H1 (cell line): ENCODE measurements around the gene IGFL2. TPM values are rescaled to one million over a fixed set of nuclear protein-coding genes. Genes with fewer than 3 reads are reported as not detected.

Source experiments
- CTCF ChIA-PET: fragments of 300-600 bp; sonication (Branson Sonifier 250); formaldehyde crosslinking; loops from one replicate; lab custom pipeline; 2021; ENCODE audit not compliant: partially characterized antibody; lab: Charles Lee
- POLR2A ChIA-PET: fragments of 300-600 bp; sonication (Branson Sonifier 250); formaldehyde crosslinking; loops from one replicate; lab custom pipeline; 2021; ENCODE audit warnings: inconsistent platforms; ENCODE audit not compliant: partially characterized antibody; lab: Charles Lee
- DNase-seq, 2 experiments: peaks; one replicate each; pipeline versions ENCODE4 v3.0.0 to v3.0.0-alpha.2; 2010 to 2022; ENCODE audit warnings: low spot score in 2 of 2, low read depth in 1 of 2, mixed read lengths in 1 of 2
- FAIRE-seq: peaks from 2 replicates; lab custom pipeline; 2011; peaks lifted over from hg19 to GRCh38; lab: Jason Lieb, UNC
- H2AFZ ChIP-seq: 2 replicates; pipeline ENCODE4 v1.8.1; 2012; ENCODE audit warnings: low read length, inconsistent platforms
- H2AK5ac ChIP-seq: 2 replicates; pipeline ENCODE4 v1.6.1; 2013; ENCODE audit warnings: low read depth, low read length
- H2BK120ac ChIP-seq: replicated peaks from 2 replicates; pipeline ENCODE3; 2013; ENCODE audit warnings: low read depth, low read length, inconsistent platforms
- H2BK12ac ChIP-seq: 2 replicates; pipeline ENCODE4 v1.6.1; 2013; ENCODE audit warnings: low read depth, low read length
- H2BK15ac ChIP-seq: 2 replicates; pipeline ENCODE4 v1.6.1; 2013; ENCODE audit warnings: low read length
- H2BK20ac ChIP-seq: 2 replicates; pipeline ENCODE4 v1.6.1; 2013; ENCODE audit warnings: low read length
- H2BK5ac ChIP-seq: 2 replicates; pipeline ENCODE4 v1.6.1; 2013; ENCODE audit warnings: low read depth, low read length
- H3K14ac ChIP-seq: 2 replicates; pipeline ENCODE4 v1.6.1; 2013; ENCODE audit warnings: inconsistent platforms; ENCODE audit not compliant: insufficient read length
- H3K18ac ChIP-seq: 2 replicates; pipeline ENCODE4 v1.6.1; 2013; ENCODE audit warnings: low read length; ENCODE audit errors: extremely low read depth
- H3K23ac ChIP-seq: 2 replicates; pipeline ENCODE4 v1.6.1; 2013; ENCODE audit warnings: inconsistent platforms; ENCODE audit not compliant: insufficient read length
- H3K23me2 ChIP-seq: 2 replicates; pipeline ENCODE4 v1.6.1; 2013; ENCODE audit warnings: low read depth, low read length
- H3K27ac ChIP-seq: 2 replicates; pipeline ENCODE4 v1.6.1; 2011; ENCODE audit warnings: low read depth, low read length, inconsistent platforms
- H3K27me3 ChIP-seq, 4 experiments: replicated peaks in 1 of 4; 1 replicate in 1 of 4; 2 replicates in 3 of 4; pipeline versions ENCODE4 v1.6.1 to v1.8.1; 2011 to 2013; ENCODE audit warnings: low read length in 3 of 4, mild to moderate bottlenecking in 3 of 4, inconsistent platforms in 2 of 4, mixed read lengths in 2 of 4, moderate library complexity in 1 of 4; ENCODE audit not compliant: control insufficient read depth in 3 of 4, insufficient read depth in 3 of 4; ENCODE audit errors: extremely low read depth in 1 of 4
- H3K36me3 ChIP-seq, 4 experiments: 2 replicates each; pipeline versions ENCODE4 v1.6.1 to v1.8.1; 2011 to 2013; ENCODE audit warnings: mild to moderate bottlenecking in 4 of 4, low read length in 3 of 4, moderate library complexity in 2 of 4, control low read depth in 1 of 4, inconsistent platforms in 1 of 4; ENCODE audit not compliant: insufficient read depth in 4 of 4, control insufficient read depth in 2 of 4
- H3K4ac ChIP-seq: replicated peaks from 2 replicates; pipeline ENCODE3; 2013; ENCODE audit warnings: low read length, low read depth, mixed read lengths, inconsistent platforms; ENCODE audit not compliant: insufficient read length
- H3K4me1 ChIP-seq, 4 experiments: replicated peaks in 1 of 4; 1 replicate in 1 of 4; 2 replicates in 3 of 4; pipeline versions ENCODE4 v1.6.1 to v1.8.1; 2011 to 2013; ENCODE audit warnings: low read length in 3 of 4, inconsistent platforms in 2 of 4, mixed read lengths in 1 of 4; ENCODE audit not compliant: insufficient read depth in 4 of 4, control insufficient read depth in 3 of 4
- H3K4me2 ChIP-seq, 2 experiments: 2 replicates each; pipeline versions ENCODE4 v1.6.1 to v1.8.1; 2011 to 2013; ENCODE audit warnings: low read depth in 2 of 2, low read length in 2 of 2, control low read depth in 1 of 2, inconsistent platforms in 1 of 2, mild to moderate bottlenecking in 1 of 2; ENCODE audit not compliant: insufficient read depth in 1 of 2
- H3K4me3 ChIP-seq, 4 experiments: fragments of 200-600, 300-600 bp in 1 of 4; sonication (generic), shearing (Covaris generic), sonication (Bioruptor Twin) in 1 of 4; 2 replicates each; pipeline versions ENCODE4 v1.5.1 to v1.8.1; 2011 to 2016; ENCODE audit warnings: low read length in 4 of 4, low read depth in 3 of 4, control low read depth in 2 of 4, inconsistent platforms in 2 of 4, mild to moderate bottlenecking in 2 of 4, mixed read lengths in 1 of 4, moderate library complexity in 1 of 4; ENCODE audit not compliant: insufficient read depth in 2 of 4; ENCODE audit errors: extremely low read depth in 1 of 4
- H3K56ac ChIP-seq: replicated peaks from 2 replicates; pipeline ENCODE3; 2013; ENCODE audit warnings: low read depth, mild to moderate bottlenecking, mixed read lengths, low read length, inconsistent platforms; ENCODE audit not compliant: insufficient read length
- H3K79me1 ChIP-seq: 2 replicates; pipeline ENCODE4 v1.6.1; 2013; ENCODE audit warnings: low read depth, low read length, control low read depth
- H3K79me2 ChIP-seq, 2 experiments: 2 replicates each; pipeline versions ENCODE4 v1.6.1 to v1.8.1; 2012 to 2013; ENCODE audit warnings: low read length in 2 of 2, mild to moderate bottlenecking in 2 of 2, inconsistent platforms in 1 of 2; ENCODE audit not compliant: insufficient read depth in 2 of 2, control insufficient read depth in 1 of 2
- H3K9ac ChIP-seq, 4 experiments: replicated peaks in 1 of 4; 1 replicate in 1 of 4; 2 replicates in 3 of 4; pipeline versions ENCODE4 v1.6.1 to v1.8.1; 2011 to 2013; ENCODE audit warnings: low read depth in 3 of 4, low read length in 3 of 4, control low read depth in 2 of 4, mild to moderate bottlenecking in 2 of 4, moderate library complexity in 2 of 4, inconsistent platforms in 1 of 4; ENCODE audit errors: extremely low read depth in 1 of 4
- H3K9me3 ChIP-seq, 2 experiments: 2 replicates each; pipeline versions ENCODE4 v1.6.1 to v1.8.1; 2012 to 2013; ENCODE audit warnings: mild to moderate bottlenecking in 2 of 2, moderate library complexity in 2 of 2, control low read depth in 1 of 2, inconsistent platforms in 1 of 2, low read depth in 1 of 2, low read length in 1 of 2, mixed read lengths in 1 of 2; ENCODE audit not compliant: insufficient read depth in 2 of 2
- H4K20me1 ChIP-seq, 2 experiments: replicated peaks in 1 of 2; 2 replicates each; pipeline versions ENCODE3 to v1.8.1; 2011 to 2013; ENCODE audit warnings: inconsistent platforms in 2 of 2, low read length in 2 of 2, mild to moderate bottlenecking in 1 of 2; ENCODE audit not compliant: insufficient read depth in 2 of 2, control insufficient read depth in 1 of 2
- H4K5ac ChIP-seq: 2 replicates; pipeline ENCODE4 v1.6.1; 2013; ENCODE audit warnings: low read length, low read depth, mixed read lengths, inconsistent platforms; ENCODE audit not compliant: insufficient read length
- H4K8ac ChIP-seq: 2 replicates; pipeline ENCODE4 v1.8.0; 2013; ENCODE audit warnings: mild to moderate bottlenecking, moderate library complexity, low read length, inconsistent platforms; ENCODE audit not compliant: insufficient read depth; ENCODE audit errors: extremely low read depth
- H4K91ac ChIP-seq: replicated peaks from 2 replicates; pipeline ENCODE3; 2013; ENCODE audit warnings: low read length, mixed read lengths, inconsistent platforms; ENCODE audit not compliant: insufficient read length
- JUN ChIP-seq: IDR thresholded peaks from 2 replicates; pipeline ENCODE4 v1.6.1; 2011; ENCODE audit warnings: low read depth, mild to moderate bottlenecking, improper control_type of control experiment, low read length
- SP1 ChIP-seq: IDR thresholded peaks from 2 replicates; pipeline ENCODE4 v1.6.1; 2011; ENCODE audit warnings: low read depth, low read length
- WGBS, 2 experiments: shearing (Covaris generic) in 1 of 2; methylation state at CpG; one replicate each; pipeline versions ENCODE4 v1.1.6 to v1.1.7; 2013 to 2015; ENCODE audit warnings: low lambda C conversion rate in 2 of 2, mixed read lengths in 2 of 2, inconsistent platforms in 1 of 2, low coverage in 1 of 2, missing lambda C conversion rate in 1 of 2; ENCODE audit not compliant: insufficient replicate concordance in 2 of 2, insufficient coverage in 1 of 2, insufficient read length in 1 of 2; ENCODE audit errors: extremely low coverage in 1 of 2, missing lambda C conversion rate in 1 of 2; 5-methylcytosine and 5-hydroxymethylcytosine counted together
- polyA plus RNA-seq, 7 experiments: library from polyadenylated mRNA; depleted of rRNA in 3 of 7; stranded (reverse) in 5 of 7; unstranded in 2 of 7; fragments of >200 nt in 5 of 7; fragments of 200-250 nt in 2 of 7; gene quantifications; 1 replicate in 5 of 7; 2 replicates in 1 of 7; 4 replicates in 1 of 7; pipeline versions ENCODE4 v1.2.1 to v1.2.3, GENCODE V29; 2011 to 2013; ENCODE audit warnings: missing spikeins in 2 of 7, mixed read lengths in 2 of 7
- total RNA-seq: library from RNA; stranded (reverse); fragmentation: NEBNext Ultra II Directional; extraction: Animal tissue kit (Norgen Biotek cat#: 25700); gene quantifications from 2 replicates; pipeline ENCODE4 v1.2.1, GENCODE V29; 2021

The IGFL2 gene
- total and polyA plus RNA-seq, 2 of the 8 experiments (the other 6 are each of a cell fraction or from before 2014, with no cell fraction given) = not detected

- peaks cover 0 to 5% of the 10 kb centered on the region in 2 experiments; a peak in 1 of 4 replicates for H3K9me3 ChIP-seq
- 88% methylated on average over 3 of the region's 3 CpGs; no CpG with 5 or more reads in 1 of the 2 experiments for WGBS, 2 experiments
- no peak overlapping the region for H3K23ac ChIP-seq
- no peaks in the 10 kb centered on the region for H3K27me3 ChIP-seq
- no peak overlapping the region for H3K4ac ChIP-seq
- no peak overlapping the region for H3K4me3 ChIP-seq
- no peak overlapping the region for H3K14ac ChIP-seq
- no peaks in the 10 kb centered on the region for H3K79me2 ChIP-seq
- no peak overlapping the region for H4K91ac ChIP-seq
- no peak overlapping the region for H2AK5ac ChIP-seq
- TF ChIP-seq JUN = no peak
- no peak for TF ChIP-seq SP1
- no peak overlapping the region for H4K5ac ChIP-seq
- H3K27ac ChIP-seq = no peak overlapping the region
- H3K4me1 ChIP-seq = peaks cover 0 to 5% (median 2%) of the 10 kb centered on the region in 4 experiments; a peak in 5 of 7 replicates
- CTCF ChIA-PET = interaction anchor here (1.0 kb wide), 1 partner anchor 36 kb away, joined by 3 read pairs; no protein-coding TSS in a partner anchor
- H4K20me1 ChIP-seq = no peaks in the 10 kb centered on the region
- H2BK120ac ChIP-seq = no peak overlapping the region
- H3K79me1 ChIP-seq = no peaks in the 10 kb centered on the region
- POLR2A ChIA-PET = interaction anchor here (0.6 to 1.2 kb wide), 3 partner anchors 11 to 26 kb away, joined by 4 to 7 read pairs (median 5); no protein-coding TSS in a partner anchor
- no peak overlapping the region for H2BK20ac ChIP-seq
- H3K23me2 ChIP-seq = no peaks in the 10 kb centered on the region
- H2BK5ac ChIP-seq = no peak overlapping the region
- no peak overlapping the region for H3K56ac ChIP-seq
- FAIRE-seq (no peak), DNase-seq (no peak)
- H3K18ac ChIP-seq = no peak overlapping the region
- H4K8ac ChIP-seq = no peak overlapping the region
- H2BK12ac ChIP-seq = no peak overlapping the region
- H3K9ac ChIP-seq = no peak overlapping the region
- no peak overlapping the region for H3K4me2 ChIP-seq
- no peaks in the 10 kb centered on the region for H3K36me3 ChIP-seq
- no peak overlapping the region for H2BK15ac ChIP-seq
- H2AFZ ChIP-seq = no peak overlapping the region
Measured at GRCh38 chr19:46118136-46118535, 29.9 kb upstream of the IGFL2 start.
